Activated CD4-positive, alpha-beta T cell treated with anti-CD3 and anti-CD28 coated beads, Interleukin-2, amount 50 U/mL, for 16 hours (primary cell): ENCODE results near the gene CYB5R4.
"Not testable (repeated sequence)": the region's sequence is repeated elsewhere in the genome, so short reads cannot be mapped to it uniquely, and the experiment has no call there.

Experiments
- DNase-seq: peaks from one replicate; pipeline ENCODE4 v3.0.0-alpha.2; 2020

Gene CYB5R4

GRCh38 chr6:83867043-83867442, 7.6 kb downstream of the CYB5R4 start:
- DNase-seq, result no peak

GRCh38 chr6:83867527-83868161, 8.2 kb downstream of the CYB5R4 start:
- DNase-seq, result no peak

GRCh38 chr6:83868639-83869038, 9.2 kb downstream of the CYB5R4 start:
- DNase-seq, result no peak

- DNase-seq, result no peak
These were observed 11.2 kb downstream of the CYB5R4 start for GRCh38 chr6:83870649-83871048.

- no peak for DNase-seq
These were observed 13.1 kb downstream of the CYB5R4 start for GRCh38 chr6:83872386-83873118.

- DNase-seq, result no peak
These were observed 14.4 kb downstream of the CYB5R4 start for GRCh38 chr6:83873869-83874268.

- no peak for DNase-seq
These were observed 16.4 kb downstream of the CYB5R4 start for GRCh38 chr6:83875843-83876242.

- no peak for DNase-seq
These were observed 19.6 kb downstream of the CYB5R4 start for GRCh38 chr6:83878902-83879644.

- no peak for DNase-seq
These were observed 20.3 kb downstream of the CYB5R4 start for GRCh38 chr6:83879746-83880145.

GRCh38 chr6:83883240-83883639, 23.8 kb downstream of the CYB5R4 start:
- no peak for DNase-seq

GRCh38 chr6:83884523-83884922, 25.0 kb downstream of the CYB5R4 start:
- peak; percentile 53 for DNase-seq

- DNase-seq, result no peak
These were observed 26.5 kb downstream of the CYB5R4 start for GRCh38 chr6:83885984-83886383.

- DNase-seq, result no peak
These were observed 30.1 kb downstream of the CYB5R4 start for GRCh38 chr6:83889621-83890020.

GRCh38 chr6:83890520-83890919, 31.0 kb downstream of the CYB5R4 start:
- no peak for DNase-seq

- no peak for DNase-seq
These were observed 32.1 kb downstream of the CYB5R4 start for GRCh38 chr6:83891586-83891985.

- DNase-seq, result no peak
These were observed 33.5 kb downstream of the CYB5R4 start for GRCh38 chr6:83893024-83893423.

GRCh38 chr6:83897094-83897493, 37.6 kb downstream of the CYB5R4 start:
- not testable (repeated sequence) for DNase-seq

- DNase-seq, result no peak
These were observed 42.1 kb downstream of the CYB5R4 start for GRCh38 chr6:83901624-83902023.

GRCh38 chr6:83904395-83904794, 44.9 kb downstream of the CYB5R4 start:
- DNase-seq, result no peak

GRCh38 chr6:83905648-83906047, 46.2 kb downstream of the CYB5R4 start:
- DNase-seq, result no peak

GRCh38 chr6:83907623-83908390, 48.3 kb downstream of the CYB5R4 start:
- DNase-seq, result not testable (repeated sequence)

GRCh38 chr6:83908813-83909212, 49.3 kb downstream of the CYB5R4 start:
- DNase-seq, result no peak

GRCh38 chr6:83911278-83911677, 51.8 kb downstream of the CYB5R4 start:
- DNase-seq, result no peak
